ENCODE data around the gene ATP5MC2. TPM values are rescaled to one million over a fixed set of nuclear protein-coding genes. Genes with fewer than 3 reads are reported as not detected.

Gene ATP5MC2
- total RNA-seq, 2 donors from 2014 or later, result 481 to 659 TPM

DNA sequence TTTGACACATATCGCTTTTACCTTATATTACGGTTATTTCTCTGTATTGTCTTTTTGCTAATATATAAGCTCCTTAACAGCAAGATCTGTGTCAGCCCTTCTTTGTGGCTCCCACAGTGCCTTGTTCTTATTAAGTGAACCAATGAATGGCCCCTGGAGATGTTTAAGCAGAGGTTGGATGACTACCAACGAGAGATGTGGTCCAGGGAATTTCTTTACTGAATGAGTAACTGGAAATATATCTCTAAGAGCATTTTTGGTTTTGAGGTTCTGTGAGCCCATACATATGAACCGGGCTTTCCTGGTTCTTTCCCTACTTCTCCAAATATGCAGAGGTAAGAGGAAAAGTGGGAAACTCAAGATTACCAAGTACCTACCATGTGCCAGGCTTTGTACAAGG, 27.9 kb upstream of the ATP5MC2 start:
- TF ChIP-seq, protein P1, sequence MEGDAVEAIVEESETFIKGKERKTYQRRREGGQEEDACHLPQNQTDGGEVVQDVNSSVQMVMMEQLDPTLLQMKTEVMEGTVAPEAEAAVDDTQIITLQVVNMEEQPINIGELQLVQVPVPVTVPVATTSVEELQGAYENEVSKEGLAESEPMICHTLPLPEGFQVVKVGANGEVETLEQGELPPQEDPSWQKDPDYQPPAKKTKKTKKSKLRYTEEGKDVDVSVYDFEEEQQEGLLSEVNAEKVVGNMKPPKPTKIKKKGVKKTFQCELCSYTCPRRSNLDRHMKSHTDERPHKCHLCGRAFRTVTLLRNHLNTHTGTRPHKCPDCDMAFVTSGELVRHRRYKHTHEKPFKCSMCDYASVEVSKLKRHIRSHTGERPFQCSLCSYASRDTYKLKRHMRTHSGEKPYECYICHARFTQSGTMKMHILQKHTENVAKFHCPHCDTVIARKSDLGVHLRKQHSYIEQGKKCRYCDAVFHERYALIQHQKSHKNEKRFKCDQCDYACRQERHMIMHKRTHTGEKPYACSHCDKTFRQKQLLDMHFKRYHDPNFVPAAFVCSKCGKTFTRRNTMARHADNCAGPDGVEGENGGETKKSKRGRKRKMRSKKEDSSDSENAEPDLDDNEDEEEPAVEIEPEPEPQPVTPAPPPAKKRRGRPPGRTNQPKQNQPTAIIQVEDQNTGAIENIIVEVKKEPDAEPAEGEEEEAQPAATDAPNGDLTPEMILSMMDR (IDR thresholded peaks at IDR 0.05), result no peak
- H3K27ac ChIP-seq, result no peak overlapping the region
- no peak overlapping the region for H3K4me3 ChIP-seq
- H3K36me3 ChIP-seq, result no peaks in the 10 kb centered on the region
- no peaks in the 10 kb centered on the region for H3K27me3 ChIP-seq
- DNase-seq (ENCODE audit: low spot score), result no peak
- no peaks in the 10 kb centered on the region for H3K9me3 ChIP-seq
- H3K4me1 ChIP-seq, result no peaks in the 10 kb centered on the region

GRCh38 chr12:53701518-53702264, 25.8 kb upstream of the ATP5MC2 start:
- H3K27me3 ChIP-seq, result peaks cover 0 to 9% of the 10 kb centered on the region in 2 donors
- no peaks in the 10 kb centered on the region for H3K36me3 ChIP-seq
- H3K9me3 ChIP-seq, result no peaks in the 10 kb centered on the region
- DNase-seq (ENCODE audit: low spot score), result peak; percentile 86
- TF ChIP-seq, protein P1 (IDR thresholded peaks at IDR 0.05), result peak; percentile 78 to 93
- H3K4me3 ChIP-seq, result no peak overlapping the region
- no peak overlapping the region for H3K27ac ChIP-seq
- peaks cover 0 to 6% of the 10 kb centered on the region in 2 donors for H3K4me1 ChIP-seq

DNA sequence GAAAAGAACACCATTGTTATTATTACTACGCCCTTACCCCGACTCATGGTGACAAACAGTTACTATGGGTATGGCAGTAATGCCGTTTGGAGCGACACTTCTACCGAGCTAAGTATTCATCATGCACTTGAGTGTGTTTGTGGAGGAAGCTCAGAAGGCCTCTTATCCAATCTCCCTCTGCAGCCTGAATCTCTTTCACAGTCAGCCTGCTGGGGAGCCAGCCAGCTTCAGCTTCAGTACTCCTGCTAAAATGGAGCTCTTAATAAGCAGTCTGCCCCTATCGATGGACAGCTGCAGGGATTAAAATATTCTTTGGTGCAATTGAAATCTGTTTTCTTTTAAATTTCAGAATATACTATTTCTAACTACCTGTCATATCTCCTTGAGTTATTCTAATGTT, 24.7 kb upstream of the ATP5MC2 start:
- TF ChIP-seq, protein P1 (IDR thresholded peaks at IDR 0.05), result no peak
- Histone ChIP-seq H3K27me3 (peaks cover 0 to 9% of the 10 kb centered on the region in 2 donors), H3K4me1 (peaks cover 0 to 17% of the 10 kb centered on the region in 2 donors), H3K4me3 (no peak overlapping the region), H3K27ac (no peak overlapping the region), H3K36me3 (no peaks in the 10 kb centered on the region), H3K9me3 (no peaks in the 10 kb centered on the region)
- no peak for DNase-seq (ENCODE audit: low spot score)

GRCh38 chr12:53699678-53700025, 23.8 kb upstream of the ATP5MC2 start:
- Histone ChIP-seq H3K27ac (no peak overlapping the region), H3K9me3 (no peaks in the 10 kb centered on the region), H3K36me3 (no peaks in the 10 kb centered on the region), H3K27me3 (peaks cover 4 to 9% of the 10 kb centered on the region in 2 donors), H3K4me1 (peaks cover 0 to 27% of the 10 kb centered on the region in 2 donors), H3K4me3 (no peak overlapping the region)
- no peak for DNase-seq (ENCODE audit: low spot score)
- TF ChIP-seq, protein P1 (IDR thresholded peaks at IDR 0.05), result no peak

DNA sequence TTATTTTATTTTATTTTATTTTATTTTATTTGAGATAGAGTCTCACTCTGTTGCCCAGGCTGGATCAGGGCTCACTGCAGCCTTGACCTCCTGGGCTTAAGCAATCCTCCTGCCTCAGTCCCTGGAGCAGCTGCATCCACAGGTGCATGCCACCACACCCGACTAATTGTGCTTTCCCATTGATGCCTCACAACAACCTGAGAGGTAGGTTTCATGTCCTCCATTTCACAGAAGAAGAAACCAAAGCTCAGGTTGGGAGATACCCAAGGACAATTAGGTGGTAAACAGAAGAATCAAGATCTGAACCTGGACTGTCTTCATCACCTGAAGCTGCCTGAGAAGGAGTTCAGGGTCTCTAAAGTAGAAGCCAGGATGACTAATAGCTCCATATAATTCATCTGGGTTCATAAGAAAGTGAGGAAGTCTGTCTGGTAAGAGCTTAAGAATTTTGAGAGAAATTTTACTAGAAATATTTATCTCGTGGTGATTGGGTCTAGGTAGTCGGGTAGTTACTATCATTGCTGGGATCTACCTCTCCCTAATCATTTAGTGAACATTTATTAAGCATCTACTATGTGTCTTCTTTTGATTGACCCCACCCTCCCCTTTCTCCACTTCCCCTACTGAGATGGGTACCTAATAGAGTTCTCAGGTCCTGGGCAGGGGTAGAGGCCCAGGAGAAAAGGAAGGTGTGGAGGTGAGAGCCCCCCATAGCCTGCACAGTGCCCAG, 23.2 kb upstream of the ATP5MC2 start:
- no peak for DNase-seq (ENCODE audit: low spot score)
- no peak overlapping the region for H3K4me3 ChIP-seq
- no peak overlapping the region for H3K27ac ChIP-seq
- peaks cover 9% of the 10 kb centered on the region in 2 donors for H3K27me3 ChIP-seq
- no peaks in the 10 kb centered on the region for H3K36me3 ChIP-seq
- no peaks in the 10 kb centered on the region for H3K9me3 ChIP-seq
- TF ChIP-seq, protein P1 (IDR thresholded peaks at IDR 0.05), result no peak
- peaks cover 0 to 28% of the 10 kb centered on the region in 2 donors for H3K4me1 ChIP-seq

Measured in right atrium auricular region (tissue), 2 donors.